Choroid plexus epithelial cell (primary cell): ENCODE data around the gene UCHL5.

ENCODE experiments used
- DNase-seq: peaks from one replicate; pipeline ENCODE4 v3.0.0-alpha.2; 2010; ENCODE audit warnings: low read depth
- H3K4me3 ChIP-seq: 2 replicates; pipeline ENCODE4 v1.5.1; 2011; ENCODE audit warnings: low read depth, mild to moderate bottlenecking, control low read depth, low read length, moderate library complexity
- TF ChIP-seq, protein P1 (sequence below): conservative IDR thresholded peaks from 2 replicates; pipeline ENCODE4 v1.5.1; 2011; ENCODE audit warnings: low read depth, mild to moderate bottlenecking, control low read depth, inconsistent platforms, low read length, moderate library complexity

Gene UCHL5

DNA sequence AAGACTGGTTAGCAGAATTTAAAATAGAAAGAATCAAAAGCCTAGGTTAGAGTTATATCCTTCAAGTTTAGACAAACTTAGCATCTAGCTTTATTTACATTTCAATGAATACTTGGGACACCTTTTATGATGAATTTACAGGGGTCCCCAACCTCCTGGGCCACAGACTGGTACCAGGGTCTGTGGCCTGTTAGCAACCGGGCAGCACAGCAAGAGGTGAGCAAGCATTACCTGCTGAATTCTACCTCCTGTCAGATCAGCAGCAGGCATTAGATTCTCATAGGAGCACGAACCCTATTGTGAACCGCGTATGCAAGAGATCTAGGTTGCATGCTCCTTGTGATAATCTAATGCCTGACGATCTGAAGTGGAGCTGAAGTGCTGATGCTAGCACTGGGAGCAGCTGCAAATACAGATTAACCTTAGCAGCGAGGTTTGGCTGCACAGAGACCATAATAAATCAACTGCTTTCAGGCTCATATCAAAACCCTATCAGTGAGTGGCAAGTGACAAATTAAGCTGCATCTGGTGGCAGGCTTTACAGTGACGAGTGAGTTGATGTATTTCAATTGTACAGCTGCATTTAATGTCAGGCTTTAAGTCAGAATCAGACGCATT, 82.0 kb downstream of the UCHL5 start:
- DNase-seq = no peak
- no peak overlapping the region for H3K4me3 ChIP-seq
- TF ChIP-seq, protein P1, sequence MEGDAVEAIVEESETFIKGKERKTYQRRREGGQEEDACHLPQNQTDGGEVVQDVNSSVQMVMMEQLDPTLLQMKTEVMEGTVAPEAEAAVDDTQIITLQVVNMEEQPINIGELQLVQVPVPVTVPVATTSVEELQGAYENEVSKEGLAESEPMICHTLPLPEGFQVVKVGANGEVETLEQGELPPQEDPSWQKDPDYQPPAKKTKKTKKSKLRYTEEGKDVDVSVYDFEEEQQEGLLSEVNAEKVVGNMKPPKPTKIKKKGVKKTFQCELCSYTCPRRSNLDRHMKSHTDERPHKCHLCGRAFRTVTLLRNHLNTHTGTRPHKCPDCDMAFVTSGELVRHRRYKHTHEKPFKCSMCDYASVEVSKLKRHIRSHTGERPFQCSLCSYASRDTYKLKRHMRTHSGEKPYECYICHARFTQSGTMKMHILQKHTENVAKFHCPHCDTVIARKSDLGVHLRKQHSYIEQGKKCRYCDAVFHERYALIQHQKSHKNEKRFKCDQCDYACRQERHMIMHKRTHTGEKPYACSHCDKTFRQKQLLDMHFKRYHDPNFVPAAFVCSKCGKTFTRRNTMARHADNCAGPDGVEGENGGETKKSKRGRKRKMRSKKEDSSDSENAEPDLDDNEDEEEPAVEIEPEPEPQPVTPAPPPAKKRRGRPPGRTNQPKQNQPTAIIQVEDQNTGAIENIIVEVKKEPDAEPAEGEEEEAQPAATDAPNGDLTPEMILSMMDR = no peak

DNA sequence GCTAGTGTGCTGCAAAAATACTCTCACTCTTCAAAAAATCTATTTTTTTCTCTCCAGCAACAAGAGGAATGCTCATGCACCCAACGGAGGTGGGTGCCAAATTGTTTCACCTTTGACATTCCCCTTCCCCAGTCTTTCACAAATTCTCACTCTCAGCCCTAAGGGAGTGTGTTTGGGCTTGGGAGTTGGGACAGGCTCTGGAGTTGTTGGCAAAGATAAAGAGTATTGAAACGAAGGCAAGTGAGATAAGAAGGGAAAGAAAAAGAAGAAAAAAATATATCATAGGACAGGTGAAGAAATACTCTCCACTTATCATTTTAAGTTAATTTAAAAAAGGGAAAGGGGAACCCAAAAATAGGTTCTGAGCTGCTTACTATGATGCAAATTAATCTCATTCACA, 82.6 kb downstream of the UCHL5 start:
- TF ChIP-seq, protein P1 = no peak
- no peak overlapping the region for H3K4me3 ChIP-seq
- DNase-seq = no peak

GRCh38 chr1:192974701-192975100, 84.5 kb downstream of the UCHL5 start:
- DNase-seq = peak; percentile 22
- H3K4me3 ChIP-seq = no peak overlapping the region
- TF ChIP-seq, protein P1 = no peak

- no peak for DNase-seq
- H3K4me3 ChIP-seq = no peak overlapping the region
- TF ChIP-seq, protein P1 = no peak
These were observed 85.2 kb downstream of the UCHL5 start for GRCh38 chr1:192973988-192974387.

DNA sequence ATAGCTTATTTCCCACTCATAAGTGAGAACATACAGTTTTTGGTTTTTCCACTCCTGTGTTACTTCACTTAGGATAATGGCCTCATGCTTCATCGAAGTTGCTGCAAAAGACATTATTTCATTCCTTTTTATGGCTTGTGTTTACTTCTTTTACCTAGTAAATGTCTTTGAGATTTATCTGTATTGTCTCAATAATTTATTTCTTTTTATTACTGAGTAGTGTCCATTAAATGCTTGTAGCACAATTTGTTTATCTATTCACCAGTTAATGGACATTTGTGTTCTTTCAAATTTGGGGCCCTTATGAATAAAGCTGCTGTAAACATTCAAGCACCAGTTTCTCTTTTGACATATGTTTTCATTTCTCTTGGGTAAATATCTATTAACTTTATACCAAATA, 86.0 kb downstream of the UCHL5 start:
- H3K4me3 ChIP-seq = no peak overlapping the region
- DNase-seq = no peak
- TF ChIP-seq, protein P1 = no peak

- DNase-seq = no peak
- H3K4me3 ChIP-seq = no peak overlapping the region
- TF ChIP-seq, protein P1 = no peak
These were observed 90.1 kb downstream of the UCHL5 start for GRCh38 chr1:192969091-192969490.

- TF ChIP-seq, protein P1 = no peak
- DNase-seq = no peak
These were observed 90.8 kb downstream of the UCHL5 start for GRCh38 chr1:192968323-192968722.

More at GRCh38 chr1:192968323-192968722, 90.8 kb downstream of the UCHL5 start:
- no peak overlapping the region for H3K4me3 ChIP-seq
